IPS DF 19.7 (cell line): ENCODE results near the gene ABTB2.

Source experiments
- DNase-seq: peaks from one replicate; pipeline ENCODE4 v3.0.0-alpha.2; 2013; ENCODE audit warnings: low read depth, low spot score

The ABTB2 gene

DNA sequence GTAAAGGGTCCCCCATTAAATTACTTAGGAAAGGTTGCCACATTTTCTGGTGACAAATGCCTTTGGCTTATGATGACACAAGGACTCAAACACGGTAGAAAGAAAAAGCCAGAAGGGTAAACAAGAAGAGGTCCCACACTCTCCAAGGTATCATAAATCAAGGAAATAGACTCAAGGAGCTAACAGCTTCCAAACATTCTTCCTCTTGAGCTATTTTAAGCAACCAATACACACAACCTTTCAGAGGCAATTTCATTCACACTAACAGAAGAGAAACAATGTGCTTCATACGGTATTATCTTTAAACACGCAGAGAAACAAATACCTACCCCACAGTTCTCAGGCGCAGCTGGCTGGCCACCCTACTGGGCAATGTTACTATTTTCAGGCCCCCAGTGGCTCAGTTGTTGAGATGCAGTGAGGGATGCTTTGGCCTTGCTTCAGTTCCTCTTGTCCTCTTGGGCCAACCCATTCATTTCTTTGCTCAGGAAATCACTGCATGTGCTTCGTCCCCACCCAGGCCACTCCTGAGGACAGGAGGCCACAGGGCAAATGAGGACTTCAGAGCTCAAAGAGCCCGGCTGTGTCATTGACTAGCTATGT, 15.8 kb downstream of the ABTB2 start:
- no peak for DNase-seq

DNA sequence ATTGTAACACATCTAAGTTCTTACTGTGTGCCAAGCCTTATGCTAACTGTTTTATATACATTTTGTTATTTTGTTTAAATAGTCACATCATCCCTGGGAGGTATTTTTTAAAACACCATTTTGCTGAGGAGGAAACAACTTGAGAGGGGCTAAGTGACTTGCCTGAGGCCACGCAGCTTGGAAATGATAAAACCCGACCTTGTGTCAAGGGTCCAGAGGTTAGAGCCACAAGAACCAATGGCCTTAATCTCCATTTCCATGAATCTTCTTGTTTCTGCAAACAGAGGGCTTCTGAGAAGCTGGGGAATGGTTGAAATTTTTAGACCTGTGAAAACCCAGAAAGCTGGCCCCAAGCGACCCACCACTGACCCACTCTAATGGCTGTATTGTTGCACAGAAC, 16.7 kb downstream of the ABTB2 start:
- DNase-seq: no peak

DNA sequence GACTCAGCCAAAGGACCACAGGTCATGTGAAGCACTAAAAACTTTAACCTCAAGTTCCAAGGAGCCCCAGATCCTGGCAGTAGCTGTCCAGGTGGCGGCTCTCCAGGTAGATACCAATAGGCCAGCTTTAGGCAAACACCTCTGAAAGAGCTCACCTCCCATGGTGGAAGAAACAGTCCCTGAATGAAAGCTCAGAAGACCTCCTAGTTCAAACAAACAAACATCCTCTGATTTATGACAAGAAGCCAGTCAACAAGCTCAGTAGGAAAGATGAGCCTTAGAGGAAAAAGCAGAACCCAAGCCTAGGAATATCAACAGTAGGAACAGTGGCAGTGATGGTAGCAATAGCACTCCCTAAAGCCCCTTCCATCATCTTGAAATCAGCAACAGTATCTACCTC, 17.2 kb downstream of the ABTB2 start:
- DNase-seq: no peak

- no peak for DNase-seq
These were observed 18.4 kb downstream of the ABTB2 start for GRCh38 chr11:34339149-34340064.

DNA sequence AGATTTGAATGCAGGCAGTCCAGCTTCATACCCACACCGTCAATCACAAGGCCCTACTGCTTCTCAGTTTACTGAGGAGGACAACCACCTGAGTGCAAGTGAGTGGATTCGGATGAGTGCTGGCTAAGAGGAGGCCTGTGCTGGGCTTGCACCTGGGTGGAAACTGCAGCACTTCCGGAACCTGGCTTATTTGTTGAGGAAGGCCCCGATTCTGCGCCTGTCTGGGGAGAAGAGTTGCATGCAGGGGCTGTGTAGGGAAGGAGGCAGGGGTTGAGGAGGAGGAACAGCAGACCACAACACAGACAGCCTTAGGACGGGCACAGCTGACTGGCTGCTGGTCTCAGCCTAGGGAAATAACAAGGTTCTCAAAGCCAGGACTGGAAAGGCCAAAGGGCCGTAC, 20.8 kb downstream of the ABTB2 start:
- DNase-seq: no peak

GRCh38 chr11:34335801-34336200, 22.0 kb downstream of the ABTB2 start:
- no peak for DNase-seq

GRCh38 chr11:34335331-34335730, 22.5 kb downstream of the ABTB2 start:
- no peak for DNase-seq

DNA sequence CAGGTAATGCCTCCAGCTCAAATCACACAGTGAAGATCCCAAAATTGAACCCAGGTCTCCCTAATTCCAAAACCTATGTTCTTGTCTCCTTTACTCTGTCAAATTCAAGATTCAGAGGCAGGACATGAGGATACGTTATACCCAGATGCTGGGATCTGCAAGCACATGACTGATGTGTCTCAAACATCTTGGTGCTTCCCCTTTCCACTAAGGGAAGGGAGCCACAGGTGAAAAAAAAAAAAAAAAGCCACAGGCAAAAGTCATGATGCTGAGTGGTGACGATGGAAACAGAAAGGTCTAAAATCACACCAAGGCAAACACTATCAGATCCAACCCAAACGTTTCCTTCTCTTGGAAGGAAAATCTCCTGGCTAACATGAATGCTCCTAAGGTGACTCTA, 24.0 kb downstream of the ABTB2 start:
- no peak for DNase-seq

DNA sequence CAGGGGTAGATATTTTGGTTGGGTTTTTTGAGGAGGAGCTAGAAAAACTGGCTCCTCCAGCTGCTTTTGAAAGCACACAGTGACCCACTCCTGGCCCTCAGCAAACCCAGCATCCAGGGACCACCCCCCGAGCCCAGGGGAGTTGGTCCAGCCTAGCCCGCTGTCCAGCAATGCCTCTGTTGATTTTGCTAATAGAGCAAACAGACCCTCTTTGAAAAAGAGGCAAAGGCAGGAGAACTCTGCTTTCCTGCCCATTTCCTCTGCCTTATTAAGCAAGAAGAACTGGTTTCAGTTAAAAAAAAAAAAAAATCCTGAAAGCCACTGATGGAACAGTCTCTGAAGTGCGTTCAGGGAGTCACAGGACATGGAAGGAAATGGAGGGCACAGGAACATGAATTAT, 25.3 kb downstream of the ABTB2 start:
- no peak for DNase-seq

- DNase-seq: no peak
These were observed 26.1 kb downstream of the ABTB2 start for GRCh38 chr11:34331736-34332135.

- DNase-seq: no peak
These were observed 26.5 kb downstream of the ABTB2 start for GRCh38 chr11:34331329-34331728.

GRCh38 chr11:34330653-34331052, 27.2 kb downstream of the ABTB2 start:
- DNase-seq: no peak

- no peak for DNase-seq
These were observed 27.9 kb downstream of the ABTB2 start for GRCh38 chr11:34329876-34330275.

GRCh38 chr11:34328632-34328910, 29.2 kb downstream of the ABTB2 start:
- no peak for DNase-seq

GRCh38 chr11:34327804-34328631, 29.8 kb downstream of the ABTB2 start:
- DNase-seq: no peak

DNA sequence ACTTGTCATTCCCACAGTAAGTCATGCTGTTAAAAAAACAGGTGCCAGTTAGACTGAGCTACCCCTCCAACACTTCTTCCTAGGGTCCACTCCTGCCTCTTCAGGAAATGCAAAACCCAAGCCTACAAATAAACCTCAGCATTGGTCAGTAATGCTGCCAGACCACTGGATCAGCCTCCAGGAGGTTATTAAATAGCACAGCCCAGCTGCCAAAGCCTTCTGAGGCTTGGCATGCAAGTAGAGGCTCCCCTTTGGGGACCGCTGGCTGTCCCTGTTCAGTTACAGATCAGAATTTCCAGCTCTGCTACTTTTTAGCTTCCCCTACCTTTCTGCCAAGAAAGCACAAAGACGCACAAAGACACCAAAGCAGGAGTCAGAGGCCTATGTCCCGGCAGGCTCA, 33.3 kb downstream of the ABTB2 start:
- DNase-seq: no peak

DNA sequence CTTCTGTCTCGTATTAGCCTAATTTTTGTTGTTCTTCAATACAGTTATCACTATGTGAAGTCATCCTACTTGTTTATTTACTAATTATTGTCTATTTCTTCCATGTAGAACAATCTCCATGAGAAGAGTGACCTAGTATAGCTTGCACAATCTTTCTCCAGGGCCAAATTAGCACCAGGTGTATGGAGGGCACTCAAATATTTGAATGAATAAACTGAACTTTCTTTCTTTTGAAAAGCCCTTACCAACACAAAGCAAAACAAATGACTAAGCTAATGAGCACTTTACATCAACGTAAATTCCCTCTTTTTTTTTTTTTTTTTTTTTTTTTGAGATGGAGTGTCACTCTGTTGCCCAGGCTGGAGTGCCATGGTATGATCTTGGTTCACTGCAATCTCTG, 34.2 kb downstream of the ABTB2 start:
- DNase-seq: no peak

GRCh38 chr11:34318111-34319037, 39.4 kb downstream of the ABTB2 start:
- no peak for DNase-seq

DNA sequence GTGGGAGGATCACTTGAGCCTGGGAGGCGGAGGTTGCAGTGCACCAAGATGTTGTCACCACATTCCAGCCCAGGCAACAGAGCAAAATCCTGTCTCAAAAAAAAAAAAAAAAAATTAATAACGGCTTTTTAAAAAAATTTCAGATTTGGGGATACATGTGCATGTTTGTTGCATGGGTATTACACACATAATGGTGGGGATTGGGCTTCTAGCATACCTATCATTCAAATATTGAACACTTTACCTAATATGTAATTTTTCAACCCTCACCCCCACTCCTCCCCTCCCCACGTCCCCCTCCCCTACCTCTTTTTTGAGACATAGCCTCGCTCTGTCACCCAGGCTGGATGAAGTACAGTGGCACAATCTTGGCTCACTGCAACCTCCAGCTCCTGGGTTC, 40.1 kb downstream of the ABTB2 start:
- DNase-seq: no peak

DNA sequence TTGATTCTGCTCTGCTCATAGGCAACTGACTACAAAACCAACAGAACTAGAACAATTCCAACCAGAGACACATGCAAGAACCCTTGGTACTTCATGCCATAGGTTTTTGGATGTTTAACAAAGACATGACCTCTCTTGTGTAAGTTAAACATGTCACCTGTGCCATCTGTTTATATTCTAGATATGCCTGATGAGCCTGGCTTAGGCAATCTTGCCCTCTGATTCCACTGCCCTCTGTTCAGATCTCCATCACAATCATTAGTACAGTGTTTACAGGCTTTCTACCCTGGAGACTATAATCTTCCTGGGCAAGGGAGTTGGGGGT, 40.8 kb downstream of the ABTB2 start:
- no peak for DNase-seq

GRCh38 chr11:34316347-34317035, 41.3 kb downstream of the ABTB2 start:
- DNase-seq: no peak
